ENCODE results near the gene CACNB2.

DNA sequence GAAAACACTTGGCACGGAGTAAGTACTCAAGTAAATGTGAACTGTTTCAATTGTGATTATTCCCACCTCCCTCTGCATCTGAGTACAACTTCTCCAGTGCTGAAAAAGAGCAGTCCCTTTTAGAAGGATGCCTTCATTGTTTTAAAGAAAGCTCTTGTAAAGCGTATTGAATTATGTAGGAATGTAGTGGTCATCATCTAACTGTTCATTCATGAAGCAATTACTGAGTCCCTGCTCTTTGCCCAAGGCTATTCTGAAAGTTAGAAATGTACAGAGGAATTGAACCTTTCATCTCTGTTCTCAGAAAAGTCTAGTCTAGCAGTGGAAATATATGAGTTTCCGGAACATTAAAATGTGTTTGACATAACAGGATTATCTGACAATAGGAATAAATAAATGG lies 127.8 kb downstream of the CACNB2 start:
- TF ChIP-seq GATA3 (IDR thresholded peaks at IDR 0.05; ENCODE audit: low read depth, low read length): no peak
- no peak for TF ChIP-seq GATA2 (IDR thresholded peaks at IDR 0.05; ENCODE audit: low read depth, low read length)

Data from SH-SY5Y (cell line).